Neuron (in vitro differentiated cells): ENCODE measurements around the gene TRIO.
A peak's percentile ranks its signal among the peaks of the same experiment; 100 is the strongest.

Experiments used
- H2AFZ ChIP-seq: one replicate; pipeline ENCODE4 v1.6.1; 2013; ENCODE audit warnings: low read depth, mild to moderate bottlenecking, inconsistent platforms, low read length, moderate library complexity
- H3K27me3 ChIP-seq: one replicate; pipeline ENCODE4 v1.6.1; 2013; ENCODE audit warnings: low read length; ENCODE audit not compliant: insufficient read depth
- H3K36me3 ChIP-seq: one replicate; pipeline ENCODE4 v1.6.1; 2013; ENCODE audit warnings: low read length; ENCODE audit not compliant: insufficient read depth
- H3K4me1 ChIP-seq: one replicate; pipeline ENCODE4 v1.6.1; 2013; ENCODE audit warnings: low read length; ENCODE audit not compliant: insufficient read depth
- H3K4me3 ChIP-seq: 2 replicates; pipeline ENCODE4 v1.5.1; 2013; ENCODE audit warnings: mild to moderate bottlenecking, low read length, moderate library complexity
- H3K9me3 ChIP-seq: one replicate; pipeline ENCODE4 v1.6.1; 2013; ENCODE audit warnings: low read length

Gene TRIO

GRCh38 chr5:14110680-14111079 lies 32.5 kb upstream of the TRIO start:
- H2AFZ ChIP-seq: no peak overlapping the region
- H3K27me3 ChIP-seq: peaks cover 6% of the 10 kb centered on the region
- H3K4me3 ChIP-seq: no peak overlapping the region
- no peaks in the 10 kb centered on the region for H3K36me3 ChIP-seq
- H3K9me3 ChIP-seq: peaks cover 1% of the 10 kb centered on the region
- H3K4me1 ChIP-seq: no peaks in the 10 kb centered on the region

GRCh38 chr5:14112998-14113652 lies 30.0 kb upstream of the TRIO start:
- H3K4me1 ChIP-seq: peaks cover under 1% of the 10 kb centered on the region
- H3K36me3 ChIP-seq: no peaks in the 10 kb centered on the region
- H3K27me3 ChIP-seq: peaks cover 7% of the 10 kb centered on the region
- peaks cover 1% of the 10 kb centered on the region for H3K9me3 ChIP-seq
- H2AFZ ChIP-seq: no peak overlapping the region
- no peak overlapping the region for H3K4me3 ChIP-seq

GRCh38 chr5:14114615-14115251 lies 28.4 kb upstream of the TRIO start:
- Histone ChIP-seq H3K4me1 (peaks cover 11% of the 10 kb centered on the region), H3K4me3 (no peak overlapping the region), H3K9me3 (peaks cover 1% of the 10 kb centered on the region), H3K27me3 (peaks cover 7% of the 10 kb centered on the region), H3K36me3 (no peaks in the 10 kb centered on the region), H2AFZ (no peak overlapping the region)

GRCh38 chr5:14115323-14115895 lies 27.7 kb upstream of the TRIO start:
- Histone ChIP-seq H2AFZ (no peak overlapping the region), H3K9me3 (peaks cover 1% of the 10 kb centered on the region), H3K27me3 (peaks cover 12% of the 10 kb centered on the region), H3K4me3 (no peak overlapping the region), H3K36me3 (no peaks in the 10 kb centered on the region), H3K4me1 (peaks cover 12% of the 10 kb centered on the region)

GRCh38 chr5:14118551-14119320 lies 24.4 kb upstream of the TRIO start:
- Histone ChIP-seq H3K4me3 (peak overlapping the region; percentile 21), H3K27me3 (peaks cover 12% of the 10 kb centered on the region)

GRCh38 chr5:14120176-14120575 lies 23.0 kb upstream of the TRIO start:
- Histone ChIP-seq H3K9me3 (peaks cover 1% of the 10 kb centered on the region), H2AFZ (no peak overlapping the region), H3K4me3 (no peak overlapping the region), H3K36me3 (no peaks in the 10 kb centered on the region), H3K27me3 (peaks cover 9% of the 10 kb centered on the region), H3K4me1 (peaks cover 12% of the 10 kb centered on the region)

More at GRCh38 chr5:14118551-14119320, 24.4 kb upstream of the TRIO start:
- Histone ChIP-seq H3K9me3 (peaks cover 1% of the 10 kb centered on the region), H3K4me1 (peaks cover 12% of the 10 kb centered on the region), H2AFZ (peak overlapping the region; percentile 10), H3K36me3 (no peaks in the 10 kb centered on the region)

GRCh38 chr5:14121552-14121951 lies 21.6 kb upstream of the TRIO start:
- H3K36me3 ChIP-seq: no peaks in the 10 kb centered on the region
- H3K9me3 ChIP-seq: no peaks in the 10 kb centered on the region
- H3K4me3 ChIP-seq: no peak overlapping the region
- no peak overlapping the region for H2AFZ ChIP-seq
- H3K27me3 ChIP-seq: peaks cover 5% of the 10 kb centered on the region
- H3K4me1 ChIP-seq: peaks cover 12% of the 10 kb centered on the region

GRCh38 chr5:14122089-14122488 lies 21.1 kb upstream of the TRIO start:
- Histone ChIP-seq H3K4me1 (peaks cover 12% of the 10 kb centered on the region), H3K27me3 (peaks cover 5% of the 10 kb centered on the region), H3K4me3 (no peak overlapping the region), H3K9me3 (no peaks in the 10 kb centered on the region), H3K36me3 (no peaks in the 10 kb centered on the region), H2AFZ (no peak overlapping the region)

- Histone ChIP-seq H3K4me1 (peaks cover 9% of the 10 kb centered on the region), H3K36me3 (no peaks in the 10 kb centered on the region), H2AFZ (no peak overlapping the region), H3K4me3 (no peak overlapping the region), H3K27me3 (peaks cover 6% of the 10 kb centered on the region), H3K9me3 (no peaks in the 10 kb centered on the region)
Measured at GRCh38 chr5:14123551-14123950, 19.6 kb upstream of the TRIO start.

GRCh38 chr5:14123974-14124482 lies 19.1 kb upstream of the TRIO start:
- Histone ChIP-seq H3K36me3 (no peaks in the 10 kb centered on the region), H3K9me3 (no peaks in the 10 kb centered on the region), H2AFZ (no peak overlapping the region), H3K4me3 (no peak overlapping the region), H3K27me3 (peaks cover 8% of the 10 kb centered on the region), H3K4me1 (peaks cover 8% of the 10 kb centered on the region)

- H3K27me3 ChIP-seq: peaks cover 4% of the 10 kb centered on the region
- H3K4me1 ChIP-seq: no peaks in the 10 kb centered on the region
- no peak overlapping the region for H3K4me3 ChIP-seq
- no peaks in the 10 kb centered on the region for H3K36me3 ChIP-seq
- H3K9me3 ChIP-seq: no peaks in the 10 kb centered on the region
- no peak overlapping the region for H2AFZ ChIP-seq
Measured at GRCh38 chr5:14125262-14125661, 17.9 kb upstream of the TRIO start.

GRCh38 chr5:14127587-14127986 lies 15.6 kb upstream of the TRIO start:
- peaks cover 8% of the 10 kb centered on the region for H3K27me3 ChIP-seq
- H2AFZ ChIP-seq: no peak overlapping the region
- H3K4me1 ChIP-seq: no peaks in the 10 kb centered on the region
- no peaks in the 10 kb centered on the region for H3K9me3 ChIP-seq
- no peaks in the 10 kb centered on the region for H3K36me3 ChIP-seq
- H3K4me3 ChIP-seq: no peak overlapping the region

- Histone ChIP-seq H3K4me1 (no peaks in the 10 kb centered on the region), H3K4me3 (no peak overlapping the region), H3K27me3 (peaks cover 8% of the 10 kb centered on the region), H3K36me3 (no peaks in the 10 kb centered on the region), H2AFZ (no peak overlapping the region), H3K9me3 (no peaks in the 10 kb centered on the region)
Measured at GRCh38 chr5:14128079-14128478, 15.1 kb upstream of the TRIO start.
